Measurements from ENCODE around the gene PRXL2C. TPM values are rescaled to one million over a fixed set of nuclear protein-coding genes. Genes with fewer than 3 reads are reported as not detected.

PRXL2C gene
- total and polyA plus RNA-seq, 2 of the 13 experiments (the other 11 are each of a cell fraction or from before 2014, with no cell fraction given) = 11.0 to 13.2 TPM

DNA sequence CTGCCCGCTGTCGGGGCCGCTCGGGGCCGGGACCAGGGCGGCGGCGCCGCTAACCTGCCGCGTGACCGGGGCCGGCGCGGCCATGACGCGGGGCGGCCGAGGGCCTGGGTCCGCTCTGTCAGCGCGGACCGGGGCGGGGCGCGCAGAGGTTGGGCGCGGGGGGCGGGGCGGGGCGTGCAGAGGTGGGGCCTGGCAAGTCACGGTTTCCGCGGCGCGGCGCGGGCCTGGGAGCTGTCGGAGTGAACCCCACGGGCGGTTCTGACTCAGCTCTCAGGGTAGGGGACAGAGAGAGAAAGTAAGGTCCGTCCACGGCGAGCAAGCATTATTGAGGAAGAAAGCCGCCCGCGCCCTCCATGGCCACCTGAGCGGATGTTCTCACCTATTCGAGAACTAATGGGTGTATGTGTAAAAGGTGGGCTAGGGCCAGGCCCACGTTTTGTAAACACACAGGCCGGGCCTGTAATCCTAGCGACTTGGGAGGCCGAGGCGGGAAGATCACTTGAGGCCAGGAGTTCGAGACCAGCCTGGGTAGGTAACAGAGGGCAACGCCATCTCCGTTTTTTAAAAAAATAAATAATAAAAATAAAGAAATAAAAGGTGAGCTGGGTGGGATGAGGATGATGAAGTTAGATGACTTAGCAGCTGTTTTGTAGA lies at the start of gene PRXL2C (continued):
- TF ChIP-seq PHF8 (CRISPR knock-in tag; IDR thresholded peaks at IDR 0.05) (peak; percentile 43), FOSL2 (CRISPR knock-in tag; IDR thresholded peaks at IDR 0.05) (peak; percentile 22; the same call in 1 of the 2 replicates), ZNF749 (CRISPR knock-in tag; IDR thresholded peaks at IDR 0.05; ENCODE audit: borderline replicate concordance) (0 out of 2 replicates have a peak, but pooled peaks have one; percentile 51), RCOR2 (CRISPR knock-in tag; IDR thresholded peaks at IDR 0.05) (0 out of 2 replicates have a peak, but pooled peaks have one; percentile 20), ZNF564 (CRISPR knock-in tag; IDR thresholded peaks at IDR 0.05) (no peak), FOXO1 (CRISPR knock-in tag; IDR thresholded peaks at IDR 0.05) (no peak), ZNF615 (CRISPR knock-in tag; IDR thresholded peaks at IDR 0.05; ENCODE audit: borderline replicate concordance) (no peak), GABPB1 (CRISPR knock-in tag; IDR thresholded peaks at IDR 0.05) (0 out of 2 replicates have a peak, but pooled peaks have one; percentile 8), ZMYM3 (CRISPR knock-in tag; IDR thresholded peaks at IDR 0.05) (peak; percentile 86), SOX5 (CRISPR knock-in tag; IDR thresholded peaks at IDR 0.05; ENCODE audit: borderline replicate concordance) (no peak), TSC22D2 (CRISPR knock-in tag; IDR thresholded peaks at IDR 0.05; ENCODE audit: borderline replicate concordance) (no peak), IRF2 (CRISPR knock-in tag; IDR thresholded peaks at IDR 0.05) (peak; percentile 30; the same call in 1 of the 2 replicates), ZMYM2 (CRISPR knock-in tag; IDR thresholded peaks at IDR 0.05) (peak; percentile 71; the same call in 1 of the 2 replicates), TBP (CRISPR knock-in tag; IDR thresholded peaks at IDR 0.05) (no peak), PTBP1 (IDR thresholded peaks at IDR 0.05; ENCODE audit: low read depth, low read length, poor library complexity, severe bottlenecking) (no peak), POLR2AphosphoS2 (IDR thresholded peaks at IDR 0.05; ENCODE audit: low read depth, low read length) (no peak), SPEN (CRISPR knock-in tag; IDR thresholded peaks at IDR 0.05; ENCODE audit: low read depth) (no peak)
- TF ChIP-seq, protein P1, sequence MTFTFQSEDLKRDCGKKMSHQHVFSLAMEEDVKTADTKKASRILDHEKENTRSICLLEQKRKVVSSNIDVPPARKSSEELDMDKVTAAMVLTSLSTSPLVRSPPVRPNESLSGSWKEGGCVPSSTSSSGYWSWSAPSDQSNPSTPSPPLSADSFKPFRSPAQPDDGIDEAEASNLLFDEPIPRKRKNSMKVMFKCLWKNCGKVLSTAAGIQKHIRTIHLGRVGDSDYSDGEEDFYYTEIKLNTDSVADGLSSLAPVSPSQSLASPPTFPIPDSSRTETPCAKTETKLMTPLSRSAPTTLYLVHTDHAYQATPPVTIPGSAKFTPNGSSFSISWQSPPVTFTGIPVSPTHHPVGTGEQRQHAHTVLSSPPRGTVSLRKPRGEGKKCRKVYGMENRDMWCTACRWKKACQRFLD (CRISPR knock-in tag; IDR thresholded peaks at IDR 0.05; ENCODE audit: borderline replicate concordance) = no peak
- TF ChIP-seq, protein P2, sequence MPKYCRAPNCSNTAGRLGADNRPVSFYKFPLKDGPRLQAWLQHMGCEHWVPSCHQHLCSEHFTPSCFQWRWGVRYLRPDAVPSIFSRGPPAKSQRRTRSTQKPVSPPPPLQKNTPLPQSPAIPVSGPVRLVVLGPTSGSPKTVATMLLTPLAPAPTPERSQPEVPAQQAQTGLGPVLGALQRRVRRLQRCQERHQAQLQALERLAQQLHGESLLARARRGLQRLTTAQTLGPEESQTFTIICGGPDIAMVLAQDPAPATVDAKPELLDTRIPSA (CRISPR knock-in tag; IDR thresholded peaks at IDR 0.05; ENCODE audit: borderline replicate concordance) = peak; percentile 59; the same call in 1 of the 2 replicates
- TF ChIP-seq, protein P3, sequence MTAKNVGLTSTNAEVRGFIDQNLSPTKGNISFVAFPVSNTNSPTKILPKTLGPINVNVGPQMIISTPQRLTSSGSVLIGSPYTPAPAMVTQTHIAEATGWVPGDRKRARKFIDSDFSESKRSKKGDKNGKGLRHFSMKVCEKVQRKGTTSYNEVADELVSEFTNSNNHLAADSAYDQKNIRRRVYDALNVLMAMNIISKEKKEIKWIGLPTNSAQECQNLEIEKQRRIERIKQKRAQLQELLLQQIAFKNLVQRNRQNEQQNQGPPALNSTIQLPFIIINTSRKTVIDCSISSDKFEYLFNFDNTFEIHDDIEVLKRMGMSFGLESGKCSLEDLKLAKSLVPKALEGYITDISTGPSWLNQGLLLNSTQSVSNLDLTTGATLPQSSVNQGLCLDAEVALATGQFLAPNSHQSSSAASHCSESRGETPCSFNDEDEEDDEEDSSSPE (CRISPR knock-in tag; IDR thresholded peaks at IDR 0.05) = peak; percentile 54; the same call in 1 of the 2 replicates
- TF ChIP-seq, protein P4, sequence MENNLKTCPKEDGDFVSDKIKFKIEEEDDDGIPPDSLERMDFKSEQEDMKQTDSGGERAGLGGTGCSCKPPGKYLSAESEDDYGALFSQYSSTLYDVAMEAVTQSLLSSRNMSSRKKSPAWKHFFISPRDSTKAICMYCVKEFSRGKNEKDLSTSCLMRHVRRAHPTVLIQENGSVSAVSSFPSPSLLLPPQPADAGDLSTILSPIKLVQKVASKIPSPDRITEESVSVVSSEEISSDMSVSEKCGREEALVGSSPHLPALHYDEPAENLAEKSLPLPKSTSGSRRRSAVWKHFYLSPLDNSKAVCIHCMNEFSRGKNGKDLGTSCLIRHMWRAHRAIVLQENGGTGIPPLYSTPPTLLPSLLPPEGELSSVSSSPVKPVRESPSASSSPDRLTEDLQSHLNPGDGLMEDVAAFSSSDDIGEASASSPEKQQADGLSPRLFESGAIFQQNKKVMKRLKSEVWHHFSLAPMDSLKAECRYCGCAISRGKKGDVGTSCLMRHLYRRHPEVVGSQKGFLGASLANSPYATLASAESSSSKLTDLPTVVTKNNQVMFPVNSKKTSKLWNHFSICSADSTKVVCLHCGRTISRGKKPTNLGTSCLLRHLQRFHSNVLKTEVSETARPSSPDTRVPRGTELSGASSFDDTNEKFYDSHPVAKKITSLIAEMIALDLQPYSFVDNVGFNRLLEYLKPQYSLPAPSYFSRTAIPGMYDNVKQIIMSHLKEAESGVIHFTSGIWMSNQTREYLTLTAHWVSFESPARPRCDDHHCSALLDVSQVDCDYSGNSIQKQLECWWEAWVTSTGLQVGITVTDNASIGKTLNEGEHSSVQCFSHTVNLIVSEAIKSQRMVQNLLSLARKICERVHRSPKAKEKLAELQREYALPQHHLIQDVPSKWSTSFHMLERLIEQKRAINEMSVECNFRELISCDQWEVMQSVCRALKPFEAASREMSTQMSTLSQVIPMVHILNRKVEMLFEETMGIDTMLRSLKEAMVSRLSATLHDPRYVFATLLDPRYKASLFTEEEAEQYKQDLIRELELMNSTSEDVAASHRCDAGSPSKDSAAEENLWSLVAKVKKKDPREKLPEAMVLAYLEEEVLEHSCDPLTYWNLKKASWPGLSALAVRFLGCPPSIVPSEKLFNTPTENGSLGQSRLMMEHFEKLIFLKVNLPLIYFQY (CRISPR knock-in tag; IDR thresholded peaks at IDR 0.05; ENCODE audit: borderline replicate concordance) = no peak
- TF ChIP-seq, protein P5, sequence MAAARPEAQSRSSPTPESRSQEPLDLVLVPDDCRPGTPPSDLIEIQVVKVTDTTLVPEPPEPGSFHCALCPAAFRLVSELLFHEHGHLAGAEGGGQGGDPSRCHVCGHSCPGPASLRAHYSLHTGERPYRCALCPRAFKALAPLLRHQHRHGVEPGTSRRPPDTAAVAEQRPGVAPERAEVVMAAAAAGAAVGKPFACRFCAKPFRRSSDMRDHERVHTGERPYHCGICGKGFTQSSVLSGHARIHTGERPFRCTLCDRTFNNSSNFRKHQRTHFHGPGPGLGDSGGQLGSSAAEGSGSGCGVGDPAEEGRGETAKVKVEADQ (CRISPR knock-in tag; IDR thresholded peaks at IDR 0.05; ENCODE audit: borderline replicate concordance) = no peak
